Transverse colon (tissue), 4 donors: ENCODE results near the gene IRF9.

Experiments used
- CTCF ChIP-seq, 5 experiments: fragments of 200-600 bp in 3 of 5; fragments of 450-650 bp in 2 of 5; sonication (generic) in 3 of 5; IDR thresholded peaks; 1 replicate in 2 of 5; 2 replicates in 3 of 5; pipeline ENCODE4 v1.5.1; 2016 to 2017; ENCODE audit warnings: antibody characterized with exemption in 5 of 5, inconsistent platforms in 3 of 5, mild to moderate bottlenecking in 2 of 5, moderate library complexity in 1 of 5
- EP300 ChIP-seq: sonication (generic); formaldehyde crosslinking; IDR thresholded peaks from one replicate; pipeline ENCODE4 v1.6.1; 2017; ENCODE audit warnings: antibody characterized with exemption, low read depth
- POLR2A ChIP-seq: fragments of 450-650 bp; IDR thresholded peaks from one replicate; pipeline ENCODE4 v1.6.1; 2016; ENCODE audit warnings: antibody characterized with exemption, mild to moderate bottlenecking, moderate library complexity
- POLR2AphosphoS5 ChIP-seq, 3 donors: sonication (generic); formaldehyde crosslinking; IDR thresholded peaks; one replicate each; pipeline ENCODE4 v1.6.1; 2016; ENCODE audit warnings: antibody characterized with exemption in 3 of 3

DNA sequence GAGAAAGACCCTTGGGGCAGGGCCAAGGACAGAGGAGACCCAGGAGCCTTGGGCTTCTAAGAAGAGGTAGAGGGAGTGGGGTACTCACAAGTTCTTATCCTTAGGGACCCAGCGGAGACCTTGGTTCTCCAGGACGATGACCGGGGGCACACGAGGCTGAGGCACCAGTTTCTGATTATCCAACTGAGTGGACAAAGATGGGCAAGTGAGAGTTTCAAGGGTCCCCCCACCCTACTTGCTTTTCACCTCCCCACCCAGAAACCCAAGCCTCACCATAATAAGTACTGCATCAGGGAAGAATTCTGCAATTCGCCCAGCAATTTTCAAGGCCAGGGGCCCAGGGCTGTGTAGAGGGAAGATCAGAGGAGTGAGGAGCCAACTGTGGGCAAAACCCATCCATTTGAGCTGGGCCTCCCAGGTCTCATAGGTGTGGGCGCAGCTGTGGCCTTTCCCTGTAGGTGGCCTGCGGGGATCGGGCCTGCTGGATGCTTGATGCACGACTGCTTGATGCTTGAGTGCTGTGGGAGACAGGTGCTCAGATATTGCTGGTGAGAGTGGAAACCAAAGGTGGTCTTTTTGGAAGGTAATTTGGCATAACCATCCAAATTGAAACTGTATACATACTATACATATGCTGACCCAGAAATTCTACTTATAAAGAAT, 21.7 kb upstream of the IRF9 start:
- TF ChIP-seq POLR2A (no peak), CTCF (IDR thresholded peaks at IDR 0.05) (no peak), POLR2AphosphoS5 (IDR thresholded peaks at IDR 0.05) (no peak), EP300 (no peak)
